Body of pancreas (tissue), 4 donors: ENCODE results near the gene PRDM16.

ENCODE experiments used
- CTCF ChIP-seq, 7 experiments: fragments of 450-650 bp in 4 of 7; fragments of 200-600 bp in 3 of 7; sonication (generic) in 3 of 7; IDR thresholded peaks; one replicate each; pipeline ENCODE4 v1.5.1; 2016 to 2019; ENCODE audit warnings: antibody characterized with exemption in 7 of 7
- POLR2A ChIP-seq, 3 donors: fragments of 450-650 bp; IDR thresholded peaks; one replicate each; pipeline ENCODE4 v1.6.1; 2016; ENCODE audit warnings: antibody characterized with exemption in 3 of 3, mild to moderate bottlenecking in 2 of 3

- no peak for TF ChIP-seq CTCF (IDR thresholded peaks at IDR 0.05)
- no peak for TF ChIP-seq POLR2A (IDR thresholded peaks at IDR 0.05)
Measured at GRCh38 chr1:3105167-3105863, 36.3 kb downstream of the PRDM16 start.
